Astrocyte (in vitro differentiated cells and primary cell): ENCODE measurements around the gene NAB1.

Experiments used
- CTCF ChIP-seq: IDR thresholded peaks from 2 replicates; pipeline ENCODE4 v1.5.1; 2011; ENCODE audit warnings: low read depth, mild to moderate bottlenecking, inconsistent platforms, low read length, moderate library complexity; ENCODE audit not compliant: insufficient read depth
- EZH2 ChIP-seq: IDR thresholded peaks from 2 replicates; pipeline ENCODE4 v1.6.1; 2012; ENCODE audit warnings: mild to moderate bottlenecking, low read length, inconsistent platforms; ENCODE audit not compliant: insufficient read depth

- TF ChIP-seq CTCF (no peak), EZH2 (no peak)
These were observed 18.0 kb downstream of the NAB1 start for GRCh38 chr2:190666895-190667294.
